Dedifferentiated amniotic fluid mesenchymal stem cell (primary cell): ENCODE measurements around the gene PPP2R5A.
"Not testable (repeated sequence)": the region's sequence is repeated elsewhere in the genome, so short reads cannot be mapped to it uniquely, and the experiment has no call there.

Experiments
- DNase-seq: peaks from one replicate; pipeline ENCODE4 v3.0.0-alpha.2; 2016; ENCODE audit errors: extremely low spot score

PPP2R5A gene

GRCh38 chr1:212297338-212297737 lies 12.1 kb downstream of the PPP2R5A start:
- no peak for DNase-seq

- DNase-seq = no peak
Observed at GRCh38 chr1:212301580-212301979, 16.4 kb downstream of the PPP2R5A start.

- no peak for DNase-seq
Observed at GRCh38 chr1:212302745-212303383, 17.7 kb downstream of the PPP2R5A start.

GRCh38 chr1:212305342-212305741 lies 20.1 kb downstream of the PPP2R5A start:
- no peak for DNase-seq

- not testable (repeated sequence) for DNase-seq
Observed at GRCh38 chr1:212305984-212306452, 20.8 kb downstream of the PPP2R5A start.

GRCh38 chr1:212309967-212310366 lies 24.8 kb downstream of the PPP2R5A start:
- no peak for DNase-seq

GRCh38 chr1:212310383-212310782 lies 25.2 kb downstream of the PPP2R5A start:
- DNase-seq = no peak

GRCh38 chr1:212311836-212312497 lies 26.8 kb downstream of the PPP2R5A start:
- no peak for DNase-seq

GRCh38 chr1:212313616-212314015 lies 28.4 kb downstream of the PPP2R5A start:
- DNase-seq = peak; percentile 40

- no peak for DNase-seq
Observed at GRCh38 chr1:212315184-212315583, 30.0 kb downstream of the PPP2R5A start.

- no peak for DNase-seq
Observed at GRCh38 chr1:212315907-212316306, 30.7 kb downstream of the PPP2R5A start.

GRCh38 chr1:212317916-212318315 lies 32.7 kb downstream of the PPP2R5A start:
- DNase-seq = no peak

GRCh38 chr1:212321031-212321430 lies 35.8 kb downstream of the PPP2R5A start:
- DNase-seq = not testable (repeated sequence)

GRCh38 chr1:212323066-212323465 lies 37.9 kb downstream of the PPP2R5A start:
- no peak for DNase-seq

GRCh38 chr1:212326541-212326940 lies 41.3 kb downstream of the PPP2R5A start:
- DNase-seq = no peak

- no peak for DNase-seq
Observed at GRCh38 chr1:212328248-212328647, 43.0 kb downstream of the PPP2R5A start.

GRCh38 chr1:212329105-212329504 lies 43.9 kb downstream of the PPP2R5A start:
- no peak for DNase-seq

- DNase-seq = no peak
Observed at GRCh38 chr1:212341090-212341489, 55.9 kb downstream of the PPP2R5A start.

GRCh38 chr1:212344905-212345304 lies 59.7 kb downstream of the PPP2R5A start:
- no peak for DNase-seq

- no peak for DNase-seq
Observed at GRCh38 chr1:212346601-212347000, 61.4 kb downstream of the PPP2R5A start.

GRCh38 chr1:212351588-212352362 lies 66.6 kb downstream of the PPP2R5A start:
- DNase-seq = no peak

- DNase-seq = no peak
Observed at GRCh38 chr1:212353181-212353580, 68.0 kb downstream of the PPP2R5A start.

GRCh38 chr1:212354464-212354863 lies 69.3 kb downstream of the PPP2R5A start:
- DNase-seq = no peak
